K562 (cell line): ENCODE data around the gene PPTC7. TPM values are rescaled to one million over a fixed set of nuclear protein-coding genes. Genes with fewer than 3 reads are reported as not detected.

Experiments used
- ATAC-seq: fragments of 200-7000 bp; cut with Tn5 transposase; 3 replicates; pipeline ENCODE4 v1.9.1; 2020; ENCODE audit warnings: moderate library complexity
- BruUV-seq: library from RNA; stranded (reverse); fragments of 400-500 nt; replicated peaks from 2 replicates; lab custom pipeline; 2021; lab: Mats Ljungman, UMichigan
- CTCF ChIA-PET: fragments of 300-600 bp; formaldehyde crosslinking; extraction: SDS; loops from one replicate; lab custom pipeline; 2021; ENCODE audit warnings: low intra/inter-chr PET ratio; lab: Yijun Ruan, JAX
- POLR2A ChIA-PET: fragments of 300-600, 350-650 bp; sonication (Branson Sonifier 250); formaldehyde crosslinking; extraction: SDS; loops from one replicate; lab custom pipeline; 2021; ENCODE audit warnings: antibody characterized with exemption, inconsistent platforms; lab: Yijun Ruan, JAX
- DNase-seq, 4 experiments: peaks; one replicate each; pipeline versions ENCODE4 v3.0.0 to v3.0.0-alpha.2; 2011 to 2018; ENCODE audit warnings: low spot score in 3 of 4, mixed read lengths in 3 of 4; ENCODE audit errors: extremely low read depth in 1 of 4
- FAIRE-seq: peaks from 2 replicates; lab custom pipeline; 2011; peaks lifted over from hg19 to GRCh38; lab: Jason Lieb, UNC
- H2AFZ ChIP-seq: 2 replicates; pipeline ENCODE4 v1.6.0; 2011; ENCODE audit warnings: low read depth, low read length, control low read depth, inconsistent platforms
- H3K27ac ChIP-seq: fragments of 200-600 bp; 3 replicates; pipeline ENCODE4 v1.8.0; 2011; ENCODE audit warnings: low read depth, mild to moderate bottlenecking, control low read depth, inconsistent platforms, low read length, moderate library complexity, mixed read lengths; ENCODE audit errors: extremely low read depth
- H3K27me3 ChIP-seq, 2 experiments: fragments of 300-600 bp in 1 of 2; 2 replicates in 1 of 2; 3 replicates in 1 of 2; pipeline versions ENCODE4 v1.6.0 to v1.8.0; 2011; ENCODE audit warnings: inconsistent platforms in 2 of 2, low read length in 2 of 2, mild to moderate bottlenecking in 1 of 2, mixed read lengths in 1 of 2, moderate library complexity in 1 of 2; ENCODE audit not compliant: control insufficient read depth in 2 of 2, insufficient read depth in 2 of 2
- H3K36me3 ChIP-seq: fragments of 300-600 bp; 3 replicates; pipeline ENCODE4 v1.8.0; 2011; ENCODE audit warnings: mild to moderate bottlenecking, low read length, inconsistent platforms; ENCODE audit not compliant: control insufficient read depth, insufficient read depth
- H3K4me1 ChIP-seq, 2 experiments: fragments of 200-600 bp in 1 of 2; replicated peaks in 1 of 2; 2 replicates in 1 of 2; 3 replicates in 1 of 2; pipeline versions ENCODE4 v1.5.1 to v1.8.0; 2011; ENCODE audit warnings: inconsistent platforms in 2 of 2, low read length in 2 of 2, mild to moderate bottlenecking in 1 of 2, mixed read lengths in 1 of 2, moderate library complexity in 1 of 2; ENCODE audit not compliant: control insufficient read depth in 2 of 2, insufficient read depth in 2 of 2
- H3K4me2 ChIP-seq: 2 replicates; pipeline ENCODE4 v1.6.1; 2011; ENCODE audit warnings: low read length, control low read depth, inconsistent platforms, mixed read lengths; ENCODE audit not compliant: insufficient read depth
- H3K4me3 ChIP-seq: fragments of 200-600 bp; sonication (generic), shearing (Covaris generic); 2 replicates; pipeline ENCODE4 v1.5.1; 2016; ENCODE audit warnings: control low read depth, inconsistent platforms
- H3K79me2 ChIP-seq: fragments of 200-600 bp; 3 replicates; pipeline ENCODE4 v1.8.0; 2011; ENCODE audit warnings: low read length, inconsistent platforms; ENCODE audit not compliant: control insufficient read depth, insufficient read depth
- H3K9ac ChIP-seq, 2 experiments: 2 replicates each; pipeline versions ENCODE4 v1.6.0 to v1.6.1; 2011; ENCODE audit warnings: low read depth in 2 of 2, low read length in 2 of 2, control low read depth in 1 of 2, inconsistent platforms in 1 of 2, mild to moderate bottlenecking in 1 of 2, mixed read lengths in 1 of 2; ENCODE audit not compliant: insufficient read depth in 1 of 2
- H3K9me1 ChIP-seq: one replicate; pipeline ENCODE4 v1.6.0; 2011; ENCODE audit warnings: inconsistent platforms, mild to moderate bottlenecking, low read length, moderate library complexity; ENCODE audit not compliant: control insufficient read depth, insufficient read depth
- H3K9me3 ChIP-seq: replicated peaks from 2 replicates; pipeline ENCODE4 v1.5.1; 2011; ENCODE audit warnings: low read depth, low read length, inconsistent platforms; ENCODE audit not compliant: control insufficient read depth, insufficient read depth
- H4K20me1 ChIP-seq: replicated peaks from 2 replicates; pipeline ENCODE4 v1.6.1; 2011; ENCODE audit warnings: low read length, inconsistent platforms, mixed read lengths; ENCODE audit not compliant: control insufficient read depth, insufficient read depth
- DMBX1 ChIP-seq: fragments of 250-450 bp; sonication (Bioruptor Pico); IDR thresholded peaks from 2 replicates; pipeline ENCODE4 v1.8.0; 2022; ENCODE audit warnings: inconsistent platforms, mild to moderate bottlenecking, moderate library complexity, borderline replicate concordance
- ETS2 ChIP-seq: IDR thresholded peaks from 2 replicates; pipeline ENCODE4 v1.6.1; 2016; ENCODE audit warnings: borderline replicate concordance, missing genetic modification characterization, mild to moderate bottlenecking, moderate library complexity, missing compliant biosample characterization; ENCODE audit not compliant: poor library complexity, severe bottlenecking
- KAT7 ChIP-seq: sonication (generic); formaldehyde crosslinking; IDR thresholded peaks from 2 replicates; pipeline ENCODE4 v1.8.0; 2022; ENCODE audit warnings: missing genetic modification reagents, mild to moderate bottlenecking, borderline replicate concordance
- KLF13 ChIP-seq: fragments of 450-650 bp; IDR thresholded peaks from 2 replicates; pipeline ENCODE4 v1.6.1; 2016; ENCODE audit warnings: missing genetic modification characterization, low read depth, mild to moderate bottlenecking, missing compliant biosample characterization, moderate library complexity, borderline replicate concordance
- MEIS2 ChIP-seq: fragments of 450-650 bp; IDR thresholded peaks from 2 replicates; pipeline ENCODE4 v1.6.1; 2014; ENCODE audit warnings: mild to moderate bottlenecking; ENCODE audit not compliant: partially characterized antibody
- RBM39 ChIP-seq: fragments of 200-400 bp; formaldehyde crosslinking; optimal IDR thresholded peaks from 2 replicates; pipeline ENCODE3; 2018; ENCODE audit warnings: low read depth, low read length
- RREB1 ChIP-seq: fragments of 250-450 bp; sonication (Bioruptor Pico); IDR thresholded peaks from 2 replicates; pipeline ENCODE4 v1.4.0; 2020
- ZKSCAN1 ChIP-seq: fragments of 150-350 bp; IDR thresholded peaks from 2 replicates; pipeline ENCODE4 v1.6.1; 2016; ENCODE audit warnings: low read depth, low read length
- ZNF140 ChIP-seq: fragments of 250-450 bp; sonication (Bioruptor Pico); IDR thresholded peaks from 2 replicates; pipeline ENCODE4 v1.8.0; 2021; ENCODE audit warnings: moderate library complexity, mild to moderate bottlenecking, inconsistent platforms
- ZNF707 ChIP-seq: fragments of 250-450 bp; sonication (Bioruptor Pico); conservative IDR thresholded peaks from 2 replicates; pipeline ENCODE4 v1.8.0; 2022; ENCODE audit warnings: inconsistent platforms, mild to moderate bottlenecking, moderate library complexity
- WGBS: fragments of 100-300 bp; shearing (Covaris generic); methylation state at CpG from one replicate; pipeline ENCODE4 v1.1.6; 2016; ENCODE audit warnings: low coverage, mixed read lengths; ENCODE audit not compliant: insufficient coverage; ENCODE audit errors: missing lambda C conversion rate; 5-methylcytosine and 5-hydroxymethylcytosine counted together
- in situ Hi-C: fragments of 300-500 bp; cut with MboI; formaldehyde crosslinking; loops from 4 replicates; pipeline ENCODE4 v1.15.0; 2018; ENCODE audit warnings: inconsistent platforms, mixed read lengths
- intact Hi-C: fragments of 100-400 bp; cut with micrococcal nuclease; formaldehyde crosslinking; loops from 2 replicates; pipeline ENCODE4 v1.14.2; 2022
- polyA plus RNA-seq, 8 experiments: library from polyadenylated mRNA; depleted of rRNA in 4 of 8; stranded (reverse) in 5 of 8; unstranded in 3 of 8; fragments of >200 nt; fragmentation: Nextera tagmentation in 2 of 8; fragmentation: Illumina TruSeq in 1 of 8; extraction: Ambion mirVana in 2 of 8; extraction: Trizol in 1 of 8; gene quantifications; 2 replicates each; pipeline versions ENCODE4 v1.2.1 to v1.2.3, GENCODE V29; 2011 to 2014; ENCODE audit warnings: inconsistent platforms in 1 of 8, missing spikeins in 1 of 8
- total RNA-seq, 7 experiments: library from RNA; depleted of rRNA in 6 of 7; stranded (reverse); fragments of >200 nt in 6 of 7; fragmentation: Illumina TruSeq in 2 of 7; extraction: Trizol in 2 of 7; gene quantifications; 2 replicates each; pipeline versions ENCODE4 v1.2.1 to v1.2.3, GENCODE V29; 2011 to 2021; ENCODE audit warnings: low replicate concordance in 1 of 7

Gene PPTC7
- total and polyA plus RNA-seq, 9 of the 15 experiments (the other 6 are each of a cell fraction or from before 2014, with no cell fraction given), result 2.6 to 23.1 (median 11.9) TPM

GRCh38 chr12:110565894-110566871 is 16.9 kb downstream of the PPTC7 start (continued):
- no peak for TF ChIP-seq ZKSCAN1

DNA sequence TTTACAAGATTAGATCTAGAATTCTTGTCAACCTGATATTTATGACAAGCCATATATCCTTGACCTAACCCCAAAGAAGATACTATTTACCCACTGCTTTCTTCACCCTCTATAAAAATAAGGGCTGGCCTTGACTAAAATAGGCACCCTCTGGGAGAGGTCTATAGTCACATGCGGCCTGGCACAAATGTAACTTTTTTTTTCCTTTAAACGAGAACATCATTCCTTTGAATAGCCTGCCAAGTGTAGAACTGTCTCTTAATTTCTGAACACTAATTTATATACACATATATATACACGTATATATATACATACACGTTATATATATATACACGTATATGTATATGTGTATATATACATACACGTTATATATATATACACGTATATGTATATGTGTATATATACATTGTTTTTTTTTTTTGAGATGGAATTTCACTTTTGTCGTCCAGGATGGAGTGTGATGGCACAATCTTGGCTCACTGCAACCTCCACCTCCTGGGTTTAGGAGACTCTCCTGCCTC is 18.6 kb downstream of the PPTC7 start:
- Histone ChIP-seq H3K9me1 (no peaks in the 10 kb centered on the region), H3K9ac (peak overlapping the region in 1 of 2 experiments; percentile 32; a peak in 2 of 4 replicates), H3K27ac (no peak overlapping the region), H3K27me3 (no peaks in the 10 kb centered on the region), H3K4me2 (no peak overlapping the region), H3K9me3 (peaks cover 2% of the 10 kb centered on the region; the same call in 1 of the 2 replicates), H3K4me1 (peaks cover 3 to 8% of the 10 kb centered on the region in 2 experiments; a peak in 2 of 5 replicates), H4K20me1 (0 out of 2 replicates have a peak, but pooled peaks cover 4% of the 10 kb centered on the region), H2AFZ (no peak overlapping the region), H3K79me2 (peaks cover 95% of the 10 kb centered on the region), H3K4me3 (no peak overlapping the region), H3K36me3 (peaks cover 5% of the 10 kb centered on the region; the same call in 1 of the 3 replicates)
- 66% methylated on average over 7 of the region's 8 CpGs for WGBS
- intact Hi-C loops (no loop called here), in situ Hi-C loops (no loop called here)
- BruUV-seq, result no TSS peak
- ChIA-PET POLR2A (interaction anchor here (1.6 to 2.3 kb wide), 2 partner anchors 14 to 15 kb away, joined by 3 to 12 read pairs; no protein-coding TSS in a partner anchor), CTCF (no interaction called here)
- ATAC-seq (no peak), FAIRE-seq (no peak), DNase-seq (no peak)
- no peak for TF ChIP-seq RREB1 (CRISPR knock-in tag)
- TF ChIP-seq DMBX1 (CRISPR knock-in tag), result no peak
- TF ChIP-seq ZNF140 (CRISPR knock-in tag), result peak; percentile 76; the same call in 1 of the 2 replicates
- TF ChIP-seq ETS2 (tag), result no peak
- peak; percentile 61; the same call in 1 of the 2 replicates for TF ChIP-seq ZNF707 (CRISPR knock-in tag)
- no peak for TF ChIP-seq RBM39
- TF ChIP-seq KAT7 (CRISPR knock-in tag), result no peak
- TF ChIP-seq KLF13 (tag), result no peak
- TF ChIP-seq MEIS2, result peak; percentile 66
